ENCODE measurements around the gene CAMSAP1. TPM values are rescaled to one million over a fixed set of nuclear protein-coding genes. Genes with fewer than 3 reads are reported as not detected.

The CAMSAP1 gene
- polyA plus RNA-seq, 1 donor: 9.8 TPM

DNA sequence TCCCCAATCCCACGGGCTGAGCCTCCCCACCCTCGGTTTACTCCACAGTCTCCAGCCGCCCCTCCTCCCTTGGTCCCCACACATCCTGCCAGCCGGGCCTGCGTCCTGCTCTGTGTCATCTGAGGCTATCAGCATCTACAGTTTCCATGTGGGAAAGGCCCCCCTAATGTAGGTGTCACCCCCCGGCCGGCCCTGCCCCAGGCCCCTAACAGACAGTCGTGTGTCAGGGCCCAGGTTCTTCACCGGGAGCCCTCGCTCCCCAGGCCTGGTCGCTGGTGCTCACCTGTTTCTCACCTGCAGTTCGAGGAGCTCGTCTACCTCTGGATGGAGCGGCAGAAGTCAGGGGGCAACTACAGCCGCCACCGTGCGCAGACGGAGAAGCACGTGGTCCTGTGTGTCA, 142.6 kb downstream of the CAMSAP1 start:
- peaks cover 27% of the 10 kb centered on the region for H3K9me3 ChIP-seq (ENCODE audit: control insufficient read depth, low read depth, low read length)
- H3K4me3 ChIP-seq (ENCODE audit: low read length): no peak overlapping the region
- H3K27ac ChIP-seq (ENCODE audit: low read length): no peak overlapping the region
- no CpG with 5 or more reads among the region's 19 CpGs for WGBS (ENCODE audit: insufficient coverage, low lambda C conversion rate)
- no peaks in the 10 kb centered on the region for H3K36me3 ChIP-seq (ENCODE audit: control insufficient read depth, insufficient read depth, low read length)
- no peaks in the 10 kb centered on the region for H3K27me3 ChIP-seq (ENCODE audit: control insufficient read depth, insufficient read depth, low read length)
- no peak for DNase-seq
- no peaks in the 10 kb centered on the region for H3K4me1 ChIP-seq (ENCODE audit: control insufficient read depth, insufficient read depth, low read length)

DNA sequence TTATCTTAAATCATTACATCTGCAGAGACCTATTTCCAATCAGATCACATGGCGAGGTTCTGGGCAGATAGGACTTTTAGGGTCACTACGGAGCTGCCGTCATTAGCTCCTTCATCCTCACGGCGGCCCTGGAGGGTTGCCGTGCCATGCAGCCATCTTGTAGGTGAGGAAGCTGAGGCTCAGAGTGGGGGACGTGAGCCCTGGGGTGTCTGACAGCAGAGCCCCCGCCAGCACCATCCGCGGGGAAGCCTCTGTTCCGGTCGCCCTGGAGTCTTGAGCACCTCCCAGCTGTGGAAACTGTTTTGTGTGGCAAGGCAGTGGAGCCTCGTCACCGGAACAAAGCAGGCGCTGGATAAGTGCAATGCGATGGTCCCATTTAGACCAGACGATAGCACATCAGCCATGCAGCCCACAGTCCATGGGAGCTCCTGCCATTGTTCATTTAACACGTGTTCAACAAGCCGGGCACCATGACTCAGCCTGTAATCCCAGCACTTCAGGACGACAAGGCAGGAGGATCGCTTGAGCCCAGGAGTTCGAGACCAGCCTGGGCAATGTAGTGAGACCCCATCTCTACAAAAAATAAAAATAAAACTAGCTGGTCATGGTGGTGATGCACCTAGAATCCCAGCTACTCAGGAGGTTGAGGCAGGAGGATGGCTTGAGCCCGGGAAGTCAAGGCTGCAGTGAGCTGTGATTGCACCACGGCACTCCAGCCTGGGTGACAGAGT, 143.5 kb downstream of the CAMSAP1 start:
- no peaks in the 10 kb centered on the region for H3K27me3 ChIP-seq (ENCODE audit: control insufficient read depth, insufficient read depth, low read length)
- peaks cover 27% of the 10 kb centered on the region for H3K9me3 ChIP-seq (ENCODE audit: control insufficient read depth, low read depth, low read length)
- H3K4me3 ChIP-seq (ENCODE audit: low read length): no peak overlapping the region
- DNase-seq: no peak
- H3K4me1 ChIP-seq (ENCODE audit: control insufficient read depth, insufficient read depth, low read length): no peaks in the 10 kb centered on the region
- H3K36me3 ChIP-seq (ENCODE audit: control insufficient read depth, insufficient read depth, low read length): no peaks in the 10 kb centered on the region
- no CpG with 5 or more reads among the region's 24 CpGs for WGBS (ENCODE audit: insufficient coverage, low lambda C conversion rate)
- H3K27ac ChIP-seq (ENCODE audit: low read length): no peak overlapping the region

DNA sequence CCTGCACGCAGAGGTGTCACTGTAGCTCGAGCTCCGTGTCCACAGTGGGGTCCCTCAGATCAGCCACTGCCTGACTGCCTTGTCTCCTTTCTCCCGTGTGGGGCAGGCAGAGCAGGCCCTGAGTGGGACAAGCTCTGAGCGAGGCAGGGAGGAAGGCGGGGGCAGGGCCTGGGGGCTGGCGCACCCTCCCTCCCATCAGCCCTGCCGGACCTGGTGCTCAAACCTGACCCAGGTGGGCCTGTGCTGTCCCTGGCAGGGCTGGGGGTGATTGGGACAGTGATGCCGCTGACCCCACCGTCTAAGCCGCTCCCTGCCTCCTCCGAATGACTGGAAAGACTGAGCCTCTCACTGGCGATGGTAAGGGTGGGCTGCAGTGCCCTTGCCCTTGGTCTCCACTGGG, 144.4 kb downstream of the CAMSAP1 start:
- H3K4me3 ChIP-seq (ENCODE audit: low read length): no peak overlapping the region
- WGBS (ENCODE audit: insufficient coverage, low lambda C conversion rate): no CpG with 5 or more reads among the region's 13 CpGs
- no peaks in the 10 kb centered on the region for H3K27me3 ChIP-seq (ENCODE audit: control insufficient read depth, insufficient read depth, low read length)
- no peaks in the 10 kb centered on the region for H3K4me1 ChIP-seq (ENCODE audit: control insufficient read depth, insufficient read depth, low read length)
- peaks cover 29% of the 10 kb centered on the region for H3K9me3 ChIP-seq (ENCODE audit: control insufficient read depth, low read depth, low read length)
- H3K36me3 ChIP-seq (ENCODE audit: control insufficient read depth, insufficient read depth, low read length): no peaks in the 10 kb centered on the region
- DNase-seq: no peak
- H3K27ac ChIP-seq (ENCODE audit: low read length): no peak overlapping the region

DNA sequence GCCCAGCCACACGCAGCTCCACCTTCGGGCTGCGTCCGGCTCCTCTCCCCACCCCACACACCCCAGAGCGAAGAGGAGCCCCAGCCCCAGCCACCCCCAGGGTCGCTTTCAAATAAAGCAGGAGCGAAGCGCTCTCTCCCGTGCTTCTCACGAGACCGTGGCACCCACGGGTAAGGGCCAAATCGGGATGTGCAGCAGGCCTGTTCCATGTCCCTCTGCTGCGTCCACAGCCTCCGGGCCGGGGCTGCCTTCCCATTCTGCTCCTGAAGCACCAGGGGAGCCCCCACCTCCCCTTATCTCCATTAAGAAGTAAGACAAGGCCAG, 145.5 kb downstream of the CAMSAP1 start:
- no CpG with 5 or more reads among the region's 16 CpGs for WGBS (ENCODE audit: insufficient coverage, low lambda C conversion rate)
- H3K9me3 ChIP-seq (ENCODE audit: control insufficient read depth, low read depth, low read length): peaks cover 20% of the 10 kb centered on the region
- no peaks in the 10 kb centered on the region for H3K36me3 ChIP-seq (ENCODE audit: control insufficient read depth, insufficient read depth, low read length)
- DNase-seq: no peak
- H3K4me3 ChIP-seq (ENCODE audit: low read length): no peak overlapping the region
- no peaks in the 10 kb centered on the region for H3K27me3 ChIP-seq (ENCODE audit: control insufficient read depth, insufficient read depth, low read length)
- no peak overlapping the region for H3K27ac ChIP-seq (ENCODE audit: low read length)
- H3K4me1 ChIP-seq (ENCODE audit: control insufficient read depth, insufficient read depth, low read length): no peaks in the 10 kb centered on the region

GRCh38 chr9:135761150-135761844, 146.0 kb downstream of the CAMSAP1 start:
- H3K9me3 ChIP-seq (ENCODE audit: control insufficient read depth, low read depth, low read length): peaks cover 17% of the 10 kb centered on the region
- no peaks in the 10 kb centered on the region for H3K4me1 ChIP-seq (ENCODE audit: control insufficient read depth, insufficient read depth, low read length)
- no peaks in the 10 kb centered on the region for H3K27me3 ChIP-seq (ENCODE audit: control insufficient read depth, insufficient read depth, low read length)
- WGBS (ENCODE audit: insufficient coverage, low lambda C conversion rate): 80% methylated on average over 1 of the region's 20 CpGs
- H3K4me3 ChIP-seq (ENCODE audit: low read length): no peak overlapping the region
- no peaks in the 10 kb centered on the region for H3K36me3 ChIP-seq (ENCODE audit: control insufficient read depth, insufficient read depth, low read length)
- no peak for DNase-seq
- H3K27ac ChIP-seq (ENCODE audit: low read length): no peak overlapping the region

DNA sequence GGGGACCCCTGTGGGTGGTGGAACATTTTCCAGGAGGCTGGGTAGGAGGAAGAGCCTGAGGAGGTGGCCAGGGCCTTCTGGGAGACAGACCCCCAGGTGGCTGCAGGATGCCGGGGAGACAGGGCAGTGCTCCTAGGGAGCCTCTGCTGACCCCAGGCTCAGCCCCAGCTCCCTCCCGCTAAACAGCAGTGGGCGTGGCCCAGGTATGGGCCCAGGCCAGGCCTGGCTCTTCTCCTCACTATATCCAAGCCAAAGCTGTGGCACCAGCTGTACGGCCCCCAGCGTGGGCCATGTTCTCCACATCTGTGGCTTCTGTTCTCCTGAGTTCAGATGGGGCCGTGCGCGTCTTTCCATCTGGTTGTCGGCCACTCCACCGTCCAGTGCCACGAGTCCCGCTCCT, 146.9 kb downstream of the CAMSAP1 start:
- 66% methylated on average over 3 of the region's 12 CpGs for WGBS (ENCODE audit: insufficient coverage, low lambda C conversion rate)
- H3K4me1 ChIP-seq (ENCODE audit: control insufficient read depth, insufficient read depth, low read length): no peaks in the 10 kb centered on the region
- H3K27me3 ChIP-seq (ENCODE audit: control insufficient read depth, insufficient read depth, low read length): no peaks in the 10 kb centered on the region
- peaks cover 12% of the 10 kb centered on the region for H3K9me3 ChIP-seq (ENCODE audit: control insufficient read depth, low read depth, low read length)
- H3K27ac ChIP-seq (ENCODE audit: low read length): no peak overlapping the region
- no peak for DNase-seq
- H3K4me3 ChIP-seq (ENCODE audit: low read length): no peak overlapping the region
- no peaks in the 10 kb centered on the region for H3K36me3 ChIP-seq (ENCODE audit: control insufficient read depth, insufficient read depth, low read length)

GRCh38 chr9:135759676-135760300, 147.6 kb downstream of the CAMSAP1 start:
- peaks cover 5% of the 10 kb centered on the region for H3K9me3 ChIP-seq (ENCODE audit: control insufficient read depth, low read depth, low read length)
- H3K27me3 ChIP-seq (ENCODE audit: control insufficient read depth, insufficient read depth, low read length): no peaks in the 10 kb centered on the region
- H3K36me3 ChIP-seq (ENCODE audit: control insufficient read depth, insufficient read depth, low read length): no peaks in the 10 kb centered on the region
- no peak for DNase-seq
- no CpG with 5 or more reads among the region's 24 CpGs for WGBS (ENCODE audit: insufficient coverage, low lambda C conversion rate)
- H3K4me3 ChIP-seq (ENCODE audit: low read length): no peak overlapping the region
- no peaks in the 10 kb centered on the region for H3K4me1 ChIP-seq (ENCODE audit: control insufficient read depth, insufficient read depth, low read length)
- no peak overlapping the region for H3K27ac ChIP-seq (ENCODE audit: low read length)

DNA sequence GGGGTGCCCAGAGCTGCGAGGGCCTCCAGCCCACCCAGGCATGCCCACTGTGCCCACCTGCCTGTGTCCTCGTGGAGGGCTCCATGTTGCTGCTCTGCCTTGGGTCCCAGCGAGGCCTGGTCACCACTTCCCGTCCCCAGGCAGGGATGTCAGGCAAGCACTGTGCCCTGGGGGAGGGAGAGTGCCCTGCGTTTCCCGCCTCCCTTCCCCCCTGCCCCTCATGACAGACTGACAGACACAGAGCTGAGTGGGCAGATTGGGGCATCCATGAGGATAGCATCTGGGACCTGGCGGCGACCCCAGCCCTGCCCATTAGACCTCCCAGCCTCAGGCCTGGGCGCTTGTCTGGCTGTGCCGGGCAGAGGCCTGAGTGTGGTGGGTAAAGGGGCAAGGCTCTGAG, 148.5 kb downstream of the CAMSAP1 start:
- H3K27ac ChIP-seq (ENCODE audit: low read length): no peak overlapping the region
- H3K4me1 ChIP-seq (ENCODE audit: control insufficient read depth, insufficient read depth, low read length): no peaks in the 10 kb centered on the region
- WGBS (ENCODE audit: insufficient coverage, low lambda C conversion rate): no CpG with 5 or more reads among the region's 10 CpGs
- no peaks in the 10 kb centered on the region for H3K27me3 ChIP-seq (ENCODE audit: control insufficient read depth, insufficient read depth, low read length)
- peaks cover 3% of the 10 kb centered on the region for H3K9me3 ChIP-seq (ENCODE audit: control insufficient read depth, low read depth, low read length)
- no peaks in the 10 kb centered on the region for H3K36me3 ChIP-seq (ENCODE audit: control insufficient read depth, insufficient read depth, low read length)
- DNase-seq: no peak
- H3K4me3 ChIP-seq (ENCODE audit: low read length): no peak overlapping the region

Other genes with a start within 250 kb of the CAMSAP1 start
- gene LCN9, start 244.2 kb downstream of the CAMSAP1 start, polyA plus RNA-seq: not detected
- not detected for gene SOHLH1, start 208.1 kb downstream of the CAMSAP1 start, polyA plus RNA-seq
- gene KCNT1, start 205.4 kb downstream of the CAMSAP1 start, polyA plus RNA-seq: 0.25 TPM
- gene UBAC1, start 53.8 kb upstream of the CAMSAP1 start, polyA plus RNA-seq: 21.9 TPM
- 11.8 TPM for gene NACC2, start 187.7 kb upstream of the CAMSAP1 start, polyA plus RNA-seq
- 36.2 TPM for gene TMEM250, start 211.3 kb upstream of the CAMSAP1 start, polyA plus RNA-seq

Measured in large intestine (tissue), 3 donors.